Muscle layer of colon (tissue), 2 donors: ENCODE measurements around the gene ANGPT4.

Experiments used
- H3K27ac ChIP-seq: one replicate; pipeline ENCODE4 v1.7.0; 2013; ENCODE audit warnings: low read depth, mild to moderate bottlenecking, low read length, moderate library complexity
- H3K27me3 ChIP-seq, 2 donors: one replicate each; pipeline ENCODE4 v1.7.0; 2013; ENCODE audit warnings: low read length in 2 of 2, mild to moderate bottlenecking in 2 of 2; ENCODE audit not compliant: insufficient read depth in 2 of 2, control insufficient read depth in 1 of 2
- H3K36me3 ChIP-seq: one replicate; pipeline ENCODE4 v1.7.0; 2013; ENCODE audit warnings: mild to moderate bottlenecking, low read length; ENCODE audit not compliant: insufficient read depth
- H3K4me1 ChIP-seq: one replicate; pipeline ENCODE4 v1.7.0; 2013; ENCODE audit warnings: mild to moderate bottlenecking, low read length; ENCODE audit not compliant: insufficient read depth
- H3K4me3 ChIP-seq, 2 donors: one replicate each; pipeline ENCODE4 v1.7.0; 2013; ENCODE audit warnings: low read length in 2 of 2, low read depth in 1 of 2, mild to moderate bottlenecking in 1 of 2, moderate library complexity in 1 of 2
- H3K9ac ChIP-seq: one replicate; pipeline ENCODE4 v1.7.0; 2013; ENCODE audit warnings: low read length
- H3K9me3 ChIP-seq: one replicate; pipeline ENCODE4 v1.7.0; 2013; ENCODE audit warnings: mild to moderate bottlenecking, low read length
- donor health status: abdominal sarcoma.
- donor health status: Adenocarcinoma of cecum.

Gene ANGPT4

DNA sequence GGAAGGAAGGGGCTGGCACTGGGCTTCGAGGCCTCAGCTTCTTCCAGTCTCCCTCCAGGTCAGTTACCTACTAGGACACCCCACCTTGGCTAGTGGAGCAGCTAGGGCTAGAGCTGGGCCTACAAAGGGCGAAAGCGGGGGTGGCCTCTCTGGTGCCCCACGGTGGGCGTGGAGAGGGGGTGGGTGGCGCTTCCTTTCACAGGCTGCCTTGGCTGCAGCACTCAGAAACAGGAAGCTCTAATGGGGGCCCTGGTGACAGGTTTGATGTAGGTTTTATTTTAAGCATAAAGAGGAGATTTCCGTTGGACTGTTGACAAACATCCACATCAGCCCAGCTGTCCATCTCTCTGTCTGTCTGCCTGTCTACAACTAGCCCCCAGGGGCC is 69.2 kb downstream of the ANGPT4 start:
- H3K27ac ChIP-seq = no peak overlapping the region
- no peaks in the 10 kb centered on the region for H3K36me3 ChIP-seq
- H3K4me1 ChIP-seq = peaks cover 7% of the 10 kb centered on the region
- H3K9ac ChIP-seq = no peak overlapping the region
- H3K27me3 ChIP-seq = peaks cover 0 to 14% of the 10 kb centered on the region in 2 donors
- no peak overlapping the region for H3K4me3 ChIP-seq
- H3K9me3 ChIP-seq = no peaks in the 10 kb centered on the region

- Histone ChIP-seq H3K9me3 (no peaks in the 10 kb centered on the region), H3K36me3 (no peaks in the 10 kb centered on the region), H3K4me3 (no peak overlapping the region), H3K9ac (no peak overlapping the region), H3K27ac (no peak overlapping the region), H3K27me3 (peaks cover 0 to 21% of the 10 kb centered on the region in 2 donors), H3K4me1 (peaks cover 7% of the 10 kb centered on the region)
Measured at GRCh38 chr20:845941-846893, 69.9 kb downstream of the ANGPT4 start.

GRCh38 chr20:845226-845868 is 70.8 kb downstream of the ANGPT4 start:
- H3K4me1 ChIP-seq = peaks cover 7% of the 10 kb centered on the region
- no peak overlapping the region for H3K27ac ChIP-seq
- peak overlapping the region in 1 of 2 donors; percentile 43 for H3K4me3 ChIP-seq
- no peaks in the 10 kb centered on the region for H3K36me3 ChIP-seq
- H3K9ac ChIP-seq = no peak overlapping the region
- peaks cover 3 to 27% of the 10 kb centered on the region in 2 donors for H3K27me3 ChIP-seq
- no peaks in the 10 kb centered on the region for H3K9me3 ChIP-seq

DNA sequence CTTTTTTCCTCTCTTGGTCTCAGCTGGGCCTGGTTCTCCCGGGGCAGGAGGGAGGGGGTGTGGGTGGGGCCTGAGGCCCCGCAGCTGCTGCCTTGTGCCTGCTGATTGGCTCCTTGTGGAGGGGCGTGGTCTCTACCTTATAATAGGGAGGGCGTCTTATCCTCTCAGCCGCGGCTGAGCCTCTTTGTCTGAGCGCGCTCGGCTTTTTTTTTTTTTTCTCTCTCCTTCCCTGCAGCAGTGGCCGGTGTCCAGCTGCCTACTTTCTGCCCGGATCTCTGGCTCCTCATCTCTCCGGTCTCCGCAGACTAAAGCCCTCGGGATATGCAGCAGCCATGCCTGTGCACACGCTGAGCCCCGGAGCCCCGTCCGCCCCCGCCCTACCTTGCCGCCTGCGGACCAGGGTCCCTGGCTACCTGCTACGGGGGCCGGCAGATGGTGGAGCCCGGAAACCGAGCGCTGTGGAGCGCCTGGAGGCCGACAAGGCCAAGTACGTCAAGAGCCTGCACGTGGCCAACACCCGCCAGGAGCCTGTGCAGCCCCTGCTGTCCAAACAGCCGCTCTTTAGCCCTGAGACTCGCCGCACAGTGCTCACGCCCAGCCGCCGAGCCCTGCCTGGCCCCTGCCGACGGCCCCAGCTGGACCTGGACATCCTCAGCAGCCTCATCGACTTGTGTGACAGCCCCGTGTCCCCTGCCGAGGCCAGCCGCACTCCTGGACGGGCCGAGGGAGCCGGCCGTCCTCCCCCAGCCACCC is 71.5 kb downstream of the ANGPT4 start:
- no peaks in the 10 kb centered on the region for H3K36me3 ChIP-seq
- H3K9ac ChIP-seq = no peak overlapping the region

DNA sequence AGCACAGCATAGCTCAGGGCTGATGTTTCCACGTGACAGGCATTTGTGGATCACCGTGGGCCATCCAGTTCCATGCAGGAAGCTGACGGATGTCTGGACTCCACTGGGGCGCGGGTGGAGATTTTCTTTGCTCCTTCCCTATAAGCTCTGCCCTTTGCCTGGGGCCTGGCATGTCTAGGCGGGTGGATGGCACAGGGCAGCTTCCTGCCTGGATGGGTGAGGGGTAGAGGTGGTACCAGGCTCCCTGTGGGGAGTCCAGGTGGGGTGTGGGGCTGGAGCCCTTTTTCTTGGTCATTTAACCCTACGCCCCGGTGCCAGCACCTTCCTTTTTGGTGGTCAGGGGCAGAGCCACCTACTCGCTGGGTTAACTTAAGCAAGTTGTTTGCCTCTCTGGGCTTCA is 72.2 kb downstream of the ANGPT4 start:
- Histone ChIP-seq H3K4me1 (peaks cover 7% of the 10 kb centered on the region), H3K27me3 (peaks cover 5 to 32% of the 10 kb centered on the region in 2 donors)

More for the DNA sequence above, 71.5 kb downstream of the ANGPT4 start:
- Histone ChIP-seq H3K27me3 (peaks cover 5 to 32% of the 10 kb centered on the region in 2 donors), H3K4me3 (peak overlapping the region; percentile 18 to 43), H3K4me1 (peaks cover 7% of the 10 kb centered on the region), H3K27ac (no peak overlapping the region), H3K9me3 (no peaks in the 10 kb centered on the region)

DNA sequence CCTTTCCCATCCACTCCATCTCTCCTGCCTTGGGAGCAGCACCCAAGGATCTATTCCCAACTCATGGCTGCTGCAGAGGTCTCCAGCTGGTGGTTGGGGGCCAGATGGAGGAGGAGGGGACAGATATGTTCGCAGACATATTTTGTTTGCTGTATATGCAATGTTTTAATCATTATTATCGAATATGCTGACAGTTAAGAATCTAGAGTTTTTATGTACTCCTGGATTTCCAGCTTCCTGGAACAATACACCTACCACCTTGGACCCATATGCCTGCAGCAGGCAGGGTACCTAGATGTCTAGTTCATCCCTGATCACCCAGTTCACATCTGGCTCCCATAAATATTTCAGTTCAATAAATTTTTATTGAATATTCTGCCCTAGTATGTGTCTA is 73.6 kb downstream of the ANGPT4 start:
- no peak overlapping the region for H3K9ac ChIP-seq
- H3K27ac ChIP-seq = no peak overlapping the region
- H3K4me3 ChIP-seq = no peak overlapping the region
- no peaks in the 10 kb centered on the region for H3K36me3 ChIP-seq
- no peaks in the 10 kb centered on the region for H3K9me3 ChIP-seq
- H3K27me3 ChIP-seq = peaks cover 5 to 32% of the 10 kb centered on the region in 2 donors
- peaks cover 7% of the 10 kb centered on the region for H3K4me1 ChIP-seq

More for the DNA sequence above, 72.2 kb downstream of the ANGPT4 start:
- H3K27ac ChIP-seq = no peak overlapping the region
- no peaks in the 10 kb centered on the region for H3K9me3 ChIP-seq
- H3K9ac ChIP-seq = no peak overlapping the region
- H3K36me3 ChIP-seq = no peaks in the 10 kb centered on the region
- H3K4me3 ChIP-seq = peak overlapping the region in 1 of 2 donors; percentile 43

GRCh38 chr20:841568-842546 is 74.3 kb downstream of the ANGPT4 start:
- H3K9me3 ChIP-seq = no peaks in the 10 kb centered on the region
- peaks cover 5 to 32% of the 10 kb centered on the region in 2 donors for H3K27me3 ChIP-seq
- no peaks in the 10 kb centered on the region for H3K36me3 ChIP-seq
- peaks cover 7% of the 10 kb centered on the region for H3K4me1 ChIP-seq
- no peak overlapping the region for H3K9ac ChIP-seq
- H3K4me3 ChIP-seq = no peak overlapping the region
- H3K27ac ChIP-seq = no peak overlapping the region

DNA sequence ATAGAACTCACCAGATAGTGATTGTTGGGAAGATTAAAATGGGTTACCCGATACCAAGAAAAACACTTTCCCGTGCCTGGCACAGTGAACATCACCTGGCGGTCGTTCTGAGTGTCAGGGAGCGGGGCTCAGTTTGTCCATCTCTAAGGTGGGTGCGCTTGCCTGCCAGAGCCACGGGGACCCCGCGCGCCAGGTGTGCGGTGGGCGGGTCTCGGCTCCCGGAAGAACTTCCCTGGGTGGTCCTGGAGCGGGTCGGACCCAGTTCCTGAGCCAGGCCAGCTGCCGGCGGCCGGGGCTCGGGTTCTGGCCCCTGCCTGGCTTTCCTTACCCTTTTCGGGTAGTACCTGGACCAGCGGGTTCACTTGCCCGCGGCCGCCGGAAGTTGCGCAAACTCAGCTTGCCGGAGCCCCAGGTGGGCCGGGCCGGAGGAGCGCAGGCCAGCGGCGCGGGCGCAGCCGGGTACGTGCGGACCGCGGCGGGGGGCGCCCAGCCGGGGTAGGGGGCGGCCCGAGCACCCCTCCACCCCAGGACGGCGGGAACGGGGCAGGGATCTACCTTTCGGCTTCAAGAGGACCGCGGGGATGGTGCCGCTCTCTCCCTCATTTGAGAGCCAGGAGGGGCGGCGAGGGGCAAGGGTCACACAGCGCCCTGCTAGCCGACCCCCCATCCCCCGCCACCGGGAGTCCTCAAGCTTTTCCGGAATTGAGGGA is 75.1 kb downstream of the ANGPT4 start:
- peaks cover 5 to 32% of the 10 kb centered on the region in 2 donors for H3K27me3 ChIP-seq
- no peak overlapping the region for H3K27ac ChIP-seq
- no peak overlapping the region for H3K4me3 ChIP-seq
- H3K36me3 ChIP-seq = no peaks in the 10 kb centered on the region
- peaks cover 7% of the 10 kb centered on the region for H3K4me1 ChIP-seq
- H3K9me3 ChIP-seq = no peaks in the 10 kb centered on the region
- H3K9ac ChIP-seq = no peak overlapping the region

DNA sequence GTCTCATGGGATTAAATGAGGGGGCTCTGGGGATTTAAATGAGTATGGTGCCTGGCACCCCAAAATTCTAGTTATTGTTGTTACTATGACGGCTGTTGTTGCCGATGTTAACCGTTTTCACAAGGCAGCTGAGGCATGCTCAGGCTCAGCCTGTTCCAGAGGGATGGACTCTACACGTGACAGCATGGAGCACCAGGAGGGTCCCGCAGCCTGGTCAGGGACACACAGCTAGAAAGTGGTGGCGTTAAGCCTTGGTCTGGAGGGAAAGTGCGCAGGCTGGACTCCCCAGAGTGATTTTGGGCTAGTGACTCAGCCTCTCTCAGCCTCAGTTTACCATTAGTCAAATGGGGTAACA is 75.7 kb downstream of the ANGPT4 start:
- Histone ChIP-seq H3K27me3 (peaks cover 5 to 32% of the 10 kb centered on the region in 2 donors), H3K36me3 (no peaks in the 10 kb centered on the region), H3K9me3 (no peaks in the 10 kb centered on the region), H3K4me1 (peaks cover 7% of the 10 kb centered on the region), H3K9ac (no peak overlapping the region), H3K4me3 (no peak overlapping the region), H3K27ac (no peak overlapping the region)

GRCh38 chr20:839626-840025 is 76.5 kb downstream of the ANGPT4 start:
- Histone ChIP-seq H3K27ac (no peak overlapping the region), H3K36me3 (no peaks in the 10 kb centered on the region), H3K4me1 (peaks cover 8% of the 10 kb centered on the region), H3K9me3 (no peaks in the 10 kb centered on the region), H3K9ac (no peak overlapping the region), H3K4me3 (no peak overlapping the region), H3K27me3 (peaks cover 5 to 25% of the 10 kb centered on the region in 2 donors)
